Measurements from ENCODE around the gene RAB40B.
A peak's percentile ranks its signal among the peaks of the same experiment; 100 is the strongest.
"Not testable (repeated sequence)": the region's sequence is repeated elsewhere in the genome, so short reads cannot be mapped to it uniquely, and the experiment has no call there.

The RAB40B gene, protein sequence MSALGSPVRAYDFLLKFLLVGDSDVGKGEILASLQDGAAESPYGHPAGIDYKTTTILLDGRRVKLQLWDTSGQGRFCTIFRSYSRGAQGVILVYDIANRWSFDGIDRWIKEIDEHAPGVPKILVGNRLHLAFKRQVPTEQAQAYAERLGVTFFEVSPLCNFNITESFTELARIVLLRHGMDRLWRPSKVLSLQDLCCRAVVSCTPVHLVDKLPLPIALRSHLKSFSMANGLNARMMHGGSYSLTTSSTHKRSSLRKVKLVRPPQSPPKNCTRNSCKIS

DNA sequence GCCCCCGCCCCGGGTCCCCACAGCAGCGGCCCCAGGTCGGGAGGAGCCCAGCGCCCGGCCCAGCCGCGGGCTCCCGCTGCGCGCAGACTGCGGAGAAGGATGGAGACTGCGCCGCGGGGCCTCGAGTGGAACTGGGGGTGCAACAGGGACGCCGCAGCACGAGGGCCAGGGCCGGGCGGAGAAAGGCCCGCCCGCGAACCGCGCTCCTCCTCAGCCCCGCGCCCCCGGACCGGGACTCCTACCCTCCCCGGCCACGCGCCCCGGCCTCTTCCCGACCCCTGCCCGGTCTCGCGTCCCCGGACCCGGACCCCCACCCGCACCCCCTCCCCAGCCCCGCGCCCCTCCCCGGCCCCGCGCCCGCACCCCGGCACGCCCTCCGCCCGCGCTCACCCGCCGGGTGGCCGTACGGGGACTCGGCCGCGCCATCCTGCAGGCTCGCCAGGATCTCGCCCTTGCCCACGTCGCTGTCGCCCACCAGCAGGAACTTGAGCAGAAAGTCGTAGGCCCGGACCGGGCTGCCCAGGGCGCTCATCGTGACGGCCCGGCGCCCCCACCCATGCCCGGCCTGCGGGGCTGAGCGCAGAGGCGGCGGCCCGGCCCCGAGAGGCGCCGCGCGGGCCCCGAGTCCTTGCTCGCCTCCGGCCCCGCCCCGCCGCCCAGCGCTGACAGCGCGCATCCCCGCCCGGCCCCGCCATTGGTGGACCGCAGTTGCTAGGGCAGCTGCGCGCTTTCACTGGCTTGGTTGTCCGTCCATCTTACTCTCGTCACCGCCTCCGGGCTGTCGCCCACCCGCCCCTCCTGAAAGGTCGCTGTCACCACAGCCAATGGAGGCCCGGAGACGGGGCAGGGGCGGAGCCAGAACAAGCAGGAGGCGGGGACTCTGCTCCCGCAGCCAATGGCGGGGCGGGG, at the start of gene RAB40B:
Gene RAB40B (minus strand): TSS at position 634 of the 909 bp plus-strand sequence. CDS start 102 bp downstream, at position 532.
- Histone ChIP-seq H3K9ac (no peak within 1 kb of the TSS), H3K79me2 (peaks cover 16% of the 10 kb centered on the region), H3K4me3 (ENCODE audit: low read depth, low read length) (peak within 1 kb of the TSS; percentile 62), H3K27me3 (ENCODE audit: control insufficient read depth, insufficient read depth, low read length) (no peaks in the 10 kb centered on the region), H3K4me2 (ENCODE audit: low read length) (peak within 1 kb of the TSS; percentile 96), H2AFZ (peak within 1 kb of the TSS; percentile 94), H3K4me1 (no peaks in the 10 kb centered on the region), H3K27ac (peak within 1 kb of the TSS; percentile 42), H3K9me3 (ENCODE audit: control insufficient read depth, low read length) (no peaks in the 10 kb centered on the region), H3K36me3 (ENCODE audit: control insufficient read depth, insufficient read depth, low read length) (no peaks in the 10 kb centered on the region)
- TF ChIP-seq, protein P1, sequence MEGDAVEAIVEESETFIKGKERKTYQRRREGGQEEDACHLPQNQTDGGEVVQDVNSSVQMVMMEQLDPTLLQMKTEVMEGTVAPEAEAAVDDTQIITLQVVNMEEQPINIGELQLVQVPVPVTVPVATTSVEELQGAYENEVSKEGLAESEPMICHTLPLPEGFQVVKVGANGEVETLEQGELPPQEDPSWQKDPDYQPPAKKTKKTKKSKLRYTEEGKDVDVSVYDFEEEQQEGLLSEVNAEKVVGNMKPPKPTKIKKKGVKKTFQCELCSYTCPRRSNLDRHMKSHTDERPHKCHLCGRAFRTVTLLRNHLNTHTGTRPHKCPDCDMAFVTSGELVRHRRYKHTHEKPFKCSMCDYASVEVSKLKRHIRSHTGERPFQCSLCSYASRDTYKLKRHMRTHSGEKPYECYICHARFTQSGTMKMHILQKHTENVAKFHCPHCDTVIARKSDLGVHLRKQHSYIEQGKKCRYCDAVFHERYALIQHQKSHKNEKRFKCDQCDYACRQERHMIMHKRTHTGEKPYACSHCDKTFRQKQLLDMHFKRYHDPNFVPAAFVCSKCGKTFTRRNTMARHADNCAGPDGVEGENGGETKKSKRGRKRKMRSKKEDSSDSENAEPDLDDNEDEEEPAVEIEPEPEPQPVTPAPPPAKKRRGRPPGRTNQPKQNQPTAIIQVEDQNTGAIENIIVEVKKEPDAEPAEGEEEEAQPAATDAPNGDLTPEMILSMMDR (IDR thresholded peaks at IDR 0.05), result no peak

DNA sequence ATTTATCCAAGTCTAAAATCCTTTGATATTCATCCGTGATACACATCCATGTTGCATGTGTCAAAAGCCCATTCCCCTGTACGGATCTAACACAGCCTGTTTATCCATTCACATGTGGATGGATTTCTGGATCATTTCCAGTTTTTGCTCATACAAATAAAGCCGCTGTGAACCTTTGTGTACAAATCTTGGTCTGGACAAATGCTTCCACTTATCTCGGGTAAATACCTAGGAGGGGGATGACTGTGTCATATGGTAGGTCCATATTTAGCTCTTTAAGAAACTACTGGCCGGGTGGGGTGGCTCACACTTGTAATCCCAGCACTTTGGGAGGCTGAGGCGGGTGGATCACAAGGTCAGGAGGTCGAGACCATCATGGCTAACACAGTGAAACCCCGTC, 47.0 kb upstream of the RAB40B start:
- Histone ChIP-seq H3K36me3 (ENCODE audit: control insufficient read depth, insufficient read depth, low read length) (no peaks in the 10 kb centered on the region), H3K9ac (no peak overlapping the region), H3K4me3 (ENCODE audit: low read depth, low read length) (no peak overlapping the region), H3K4me1 (no peaks in the 10 kb centered on the region), H3K79me2 (no peaks in the 10 kb centered on the region), H3K4me2 (ENCODE audit: low read length) (no peak overlapping the region), H2AFZ (no peak overlapping the region), H3K9me3 (ENCODE audit: control insufficient read depth, low read length) (no peaks in the 10 kb centered on the region), H3K27me3 (ENCODE audit: control insufficient read depth, insufficient read depth, low read length) (no peaks in the 10 kb centered on the region), H3K27ac (no peak overlapping the region)
- TF ChIP-seq, protein P1 (IDR thresholded peaks at IDR 0.05), result no peak

DNA sequence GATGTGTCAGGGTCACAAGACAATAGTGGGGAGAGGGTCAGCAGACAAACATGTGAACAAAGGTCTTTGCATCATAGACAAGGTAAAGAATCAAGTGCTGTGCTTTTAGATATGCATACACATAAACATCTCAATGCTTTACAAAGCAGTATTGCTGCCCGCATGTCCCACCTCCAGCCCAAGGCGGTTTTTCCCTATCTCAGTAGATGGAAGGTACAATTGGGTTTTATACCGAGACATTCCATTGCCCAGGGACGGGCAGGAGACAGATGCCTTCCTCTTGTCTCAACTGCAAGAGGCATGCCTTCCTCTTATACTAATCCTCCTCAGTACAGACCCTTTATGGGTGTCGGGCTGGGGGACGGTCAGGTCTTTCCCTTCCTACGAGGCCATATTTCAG, 46.2 kb upstream of the RAB40B start:
- not testable (repeated sequence) for H3K4me3 ChIP-seq (ENCODE audit: low read depth, low read length); H3K9ac ChIP-seq; H3K36me3 ChIP-seq (ENCODE audit: control insufficient read depth, insufficient read depth, low read length); H3K27ac ChIP-seq; H3K4me1 ChIP-seq; H2AFZ ChIP-seq; H3K9me3 ChIP-seq (ENCODE audit: control insufficient read depth, low read length); H3K79me2 ChIP-seq; H3K27me3 ChIP-seq (ENCODE audit: control insufficient read depth, insufficient read depth, low read length); H3K4me2 ChIP-seq (ENCODE audit: low read length)

DNA sequence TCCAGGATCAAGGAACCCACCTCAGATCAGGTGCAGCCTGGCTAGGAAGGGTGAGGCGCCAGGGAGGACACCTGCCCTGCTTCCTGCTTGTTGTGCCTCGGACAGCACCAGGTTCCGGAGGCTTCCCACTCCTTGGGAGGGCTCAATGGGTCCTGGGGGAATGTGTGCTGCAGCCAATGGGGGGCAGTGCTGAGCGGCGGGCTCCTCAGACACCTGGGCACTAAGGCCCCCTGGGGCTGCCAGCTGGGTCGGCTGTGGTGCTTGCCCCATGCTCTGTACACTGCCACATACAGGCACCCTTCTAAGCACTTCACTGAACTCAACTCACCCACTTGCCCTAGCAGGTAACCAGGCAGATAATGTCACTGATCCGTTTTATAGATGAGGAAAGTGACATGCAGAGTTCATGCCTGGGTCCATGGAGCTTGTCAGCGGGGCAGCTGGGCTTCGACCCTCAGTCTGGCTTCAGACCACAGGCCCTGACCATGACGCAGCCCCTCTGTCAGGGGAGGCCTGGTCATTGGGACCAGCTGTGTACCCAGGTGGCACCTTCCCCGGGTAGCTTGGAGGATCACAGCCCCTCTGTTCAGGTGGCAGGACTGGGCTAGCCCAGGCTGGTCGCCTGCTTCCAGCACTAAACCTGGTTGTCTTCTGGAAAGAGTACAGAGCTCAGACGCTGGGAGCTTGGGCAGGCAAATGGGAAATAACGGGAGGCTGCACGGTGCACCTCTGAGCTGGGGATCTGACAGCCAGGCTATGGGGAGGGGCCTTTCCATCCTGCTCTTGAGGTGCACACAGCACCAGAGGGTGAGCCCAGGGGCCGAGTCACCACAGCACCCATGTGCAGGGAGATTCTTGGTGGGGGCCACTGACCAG, 45.1 kb upstream of the RAB40B start:
- H3K9me3 ChIP-seq (ENCODE audit: control insufficient read depth, low read length), result no peaks in the 10 kb centered on the region
- TF ChIP-seq, protein P1 (IDR thresholded peaks at IDR 0.05), result no peak
- no peaks in the 10 kb centered on the region for H3K79me2 ChIP-seq
- H3K9ac ChIP-seq, result no peak overlapping the region
- no peak overlapping the region for H3K4me2 ChIP-seq (ENCODE audit: low read length)
- no peaks in the 10 kb centered on the region for H3K36me3 ChIP-seq (ENCODE audit: control insufficient read depth, insufficient read depth, low read length)
- no peaks in the 10 kb centered on the region for H3K27me3 ChIP-seq (ENCODE audit: control insufficient read depth, insufficient read depth, low read length)
- no peak overlapping the region for H3K27ac ChIP-seq
- no peak overlapping the region for H2AFZ ChIP-seq
- H3K4me3 ChIP-seq (ENCODE audit: low read depth, low read length), result no peak overlapping the region
- no peaks in the 10 kb centered on the region for H3K4me1 ChIP-seq
